LNCaP clone FGC (cell line): ENCODE data around the gene COP1.

Experiments used
- DNase-seq: peaks from one replicate; pipeline ENCODE4 v3.0.0-alpha.2; 2011; ENCODE audit warnings: low read depth
- H3K4me3 ChIP-seq: 2 replicates; pipeline ENCODE4 v1.5.1; 2011; ENCODE audit warnings: mild to moderate bottlenecking, low read depth, low read length, control low read depth
- CTCF ChIP-seq: IDR thresholded peaks from 2 replicates; pipeline ENCODE4 v1.5.1; 2012; ENCODE audit warnings: mild to moderate bottlenecking; ENCODE audit not compliant: control insufficient read depth, insufficient read depth; ENCODE audit errors: extremely low read depth

Gene COP1

GRCh38 chr1:175902281-175902680 is 304.8 kb downstream of the COP1 start:
- TF ChIP-seq CTCF: no peak
- DNase-seq: no peak

GRCh38 chr1:175901076-175901836 is 305.8 kb downstream of the COP1 start:
- no peak for DNase-seq
- H3K4me3 ChIP-seq: no peak overlapping the region
- TF ChIP-seq CTCF: no peak

More at GRCh38 chr1:175902281-175902680, 304.8 kb downstream of the COP1 start:
- no peak overlapping the region for H3K4me3 ChIP-seq

GRCh38 chr1:175900171-175900570 is 306.9 kb downstream of the COP1 start:
- no peak for DNase-seq
- H3K4me3 ChIP-seq: no peak overlapping the region
- no peak for TF ChIP-seq CTCF

- no peak for DNase-seq
- no peak for TF ChIP-seq CTCF
- H3K4me3 ChIP-seq: no peak overlapping the region
Measured at GRCh38 chr1:175895966-175896365, 311.1 kb downstream of the COP1 start.
